ENCODE data around the gene SPATS1.

- TF ChIP-seq, protein P1, sequence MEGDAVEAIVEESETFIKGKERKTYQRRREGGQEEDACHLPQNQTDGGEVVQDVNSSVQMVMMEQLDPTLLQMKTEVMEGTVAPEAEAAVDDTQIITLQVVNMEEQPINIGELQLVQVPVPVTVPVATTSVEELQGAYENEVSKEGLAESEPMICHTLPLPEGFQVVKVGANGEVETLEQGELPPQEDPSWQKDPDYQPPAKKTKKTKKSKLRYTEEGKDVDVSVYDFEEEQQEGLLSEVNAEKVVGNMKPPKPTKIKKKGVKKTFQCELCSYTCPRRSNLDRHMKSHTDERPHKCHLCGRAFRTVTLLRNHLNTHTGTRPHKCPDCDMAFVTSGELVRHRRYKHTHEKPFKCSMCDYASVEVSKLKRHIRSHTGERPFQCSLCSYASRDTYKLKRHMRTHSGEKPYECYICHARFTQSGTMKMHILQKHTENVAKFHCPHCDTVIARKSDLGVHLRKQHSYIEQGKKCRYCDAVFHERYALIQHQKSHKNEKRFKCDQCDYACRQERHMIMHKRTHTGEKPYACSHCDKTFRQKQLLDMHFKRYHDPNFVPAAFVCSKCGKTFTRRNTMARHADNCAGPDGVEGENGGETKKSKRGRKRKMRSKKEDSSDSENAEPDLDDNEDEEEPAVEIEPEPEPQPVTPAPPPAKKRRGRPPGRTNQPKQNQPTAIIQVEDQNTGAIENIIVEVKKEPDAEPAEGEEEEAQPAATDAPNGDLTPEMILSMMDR (IDR thresholded peaks at IDR 0.05): no peak
- TF ChIP-seq POLR2AphosphoS5 (IDR thresholded peaks at IDR 0.05; ENCODE audit: low read depth, low read length): no peak
- TF ChIP-seq SIN3A (IDR thresholded peaks at IDR 0.05; ENCODE audit: borderline replicate concordance, insufficient read depth, low read depth, low read length): no peak
- TF ChIP-seq, protein P2, sequence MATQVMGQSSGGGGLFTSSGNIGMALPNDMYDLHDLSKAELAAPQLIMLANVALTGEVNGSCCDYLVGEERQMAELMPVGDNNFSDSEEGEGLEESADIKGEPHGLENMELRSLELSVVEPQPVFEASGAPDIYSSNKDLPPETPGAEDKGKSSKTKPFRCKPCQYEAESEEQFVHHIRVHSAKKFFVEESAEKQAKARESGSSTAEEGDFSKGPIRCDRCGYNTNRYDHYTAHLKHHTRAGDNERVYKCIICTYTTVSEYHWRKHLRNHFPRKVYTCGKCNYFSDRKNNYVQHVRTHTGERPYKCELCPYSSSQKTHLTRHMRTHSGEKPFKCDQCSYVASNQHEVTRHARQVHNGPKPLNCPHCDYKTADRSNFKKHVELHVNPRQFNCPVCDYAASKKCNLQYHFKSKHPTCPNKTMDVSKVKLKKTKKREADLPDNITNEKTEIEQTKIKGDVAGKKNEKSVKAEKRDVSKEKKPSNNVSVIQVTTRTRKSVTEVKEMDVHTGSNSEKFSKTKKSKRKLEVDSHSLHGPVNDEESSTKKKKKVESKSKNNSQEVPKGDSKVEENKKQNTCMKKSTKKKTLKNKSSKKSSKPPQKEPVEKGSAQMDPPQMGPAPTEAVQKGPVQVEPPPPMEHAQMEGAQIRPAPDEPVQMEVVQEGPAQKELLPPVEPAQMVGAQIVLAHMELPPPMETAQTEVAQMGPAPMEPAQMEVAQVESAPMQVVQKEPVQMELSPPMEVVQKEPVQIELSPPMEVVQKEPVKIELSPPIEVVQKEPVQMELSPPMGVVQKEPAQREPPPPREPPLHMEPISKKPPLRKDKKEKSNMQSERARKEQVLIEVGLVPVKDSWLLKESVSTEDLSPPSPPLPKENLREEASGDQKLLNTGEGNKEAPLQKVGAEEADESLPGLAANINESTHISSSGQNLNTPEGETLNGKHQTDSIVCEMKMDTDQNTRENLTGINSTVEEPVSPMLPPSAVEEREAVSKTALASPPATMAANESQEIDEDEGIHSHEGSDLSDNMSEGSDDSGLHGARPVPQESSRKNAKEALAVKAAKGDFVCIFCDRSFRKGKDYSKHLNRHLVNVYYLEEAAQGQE (IDR thresholded peaks at IDR 0.05; ENCODE audit: insufficient read depth in 1 of 2, low read depth in 2 of 2, low read length in 1 of 2): no peak
- TF ChIP-seq TCF7L2 (IDR thresholded peaks at IDR 0.05; ENCODE audit: low read depth, low read length): no peak
Observed at GRCh38 chr6:44316481-44316880, 26.0 kb upstream of the SPATS1 start.

Measured in Panc1 (cell line).